Gastroesophageal sphincter (tissue), 3 donors: ENCODE measurements around the gene EP300.

Experiments
- POLR2A ChIP-seq, 2 donors: fragments of 450-650 bp; IDR thresholded peaks; one replicate each; pipeline ENCODE4 v1.6.1; 2017; ENCODE audit warnings: antibody characterized with exemption in 2 of 2, mild to moderate bottlenecking in 2 of 2, moderate library complexity in 1 of 2
- POLR2AphosphoS5 ChIP-seq: sonication (generic); formaldehyde crosslinking; IDR thresholded peaks from one replicate; pipeline ENCODE4 v1.6.1; 2017; ENCODE audit warnings: antibody characterized with exemption
- TF ChIP-seq, protein P1 (sequence below), 4 experiments: fragments of 200-600 bp in 2 of 4; fragments of 450-650 bp in 2 of 4; sonication (generic) in 1 of 4; IDR thresholded peaks; one replicate each; pipeline ENCODE4 v1.5.1; 2017 to 2019; ENCODE audit warnings: antibody characterized with exemption in 4 of 4, mild to moderate bottlenecking in 2 of 4, moderate library complexity in 2 of 4

GRCh38 chr22:41177622-41178424 is 85.4 kb downstream of the EP300 start:
- TF ChIP-seq, protein P1, sequence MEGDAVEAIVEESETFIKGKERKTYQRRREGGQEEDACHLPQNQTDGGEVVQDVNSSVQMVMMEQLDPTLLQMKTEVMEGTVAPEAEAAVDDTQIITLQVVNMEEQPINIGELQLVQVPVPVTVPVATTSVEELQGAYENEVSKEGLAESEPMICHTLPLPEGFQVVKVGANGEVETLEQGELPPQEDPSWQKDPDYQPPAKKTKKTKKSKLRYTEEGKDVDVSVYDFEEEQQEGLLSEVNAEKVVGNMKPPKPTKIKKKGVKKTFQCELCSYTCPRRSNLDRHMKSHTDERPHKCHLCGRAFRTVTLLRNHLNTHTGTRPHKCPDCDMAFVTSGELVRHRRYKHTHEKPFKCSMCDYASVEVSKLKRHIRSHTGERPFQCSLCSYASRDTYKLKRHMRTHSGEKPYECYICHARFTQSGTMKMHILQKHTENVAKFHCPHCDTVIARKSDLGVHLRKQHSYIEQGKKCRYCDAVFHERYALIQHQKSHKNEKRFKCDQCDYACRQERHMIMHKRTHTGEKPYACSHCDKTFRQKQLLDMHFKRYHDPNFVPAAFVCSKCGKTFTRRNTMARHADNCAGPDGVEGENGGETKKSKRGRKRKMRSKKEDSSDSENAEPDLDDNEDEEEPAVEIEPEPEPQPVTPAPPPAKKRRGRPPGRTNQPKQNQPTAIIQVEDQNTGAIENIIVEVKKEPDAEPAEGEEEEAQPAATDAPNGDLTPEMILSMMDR (IDR thresholded peaks at IDR 0.05) = no peak
- TF ChIP-seq POLR2AphosphoS5 = no peak
- no peak for TF ChIP-seq POLR2A (IDR thresholded peaks at IDR 0.05)
